Stimulated activated CD8-positive, alpha-beta memory T cell treated with anti-CD3 and anti-CD28 coated beads, Interleukin-15, amount 100 ng/mL, for 24 hours (primary cell): ENCODE measurements around the gene NSD1.
"Not testable (repeated sequence)": the region's sequence is repeated elsewhere in the genome, so short reads cannot be mapped to it uniquely, and the experiment has no call there.

ENCODE experiments used
- DNase-seq: peaks from one replicate; pipeline ENCODE4 v3.0.0-alpha.2; 2020; ENCODE audit warnings: low read depth

NSD1 gene

GRCh38 chr5:177231479-177232250 lies 98.1 kb downstream of the NSD1 start:
- DNase-seq = no peak

GRCh38 chr5:177232358-177232757 lies 98.8 kb downstream of the NSD1 start:
- no peak for DNase-seq

- no peak for DNase-seq
These were observed 99.2 kb downstream of the NSD1 start for GRCh38 chr5:177232761-177233160.

GRCh38 chr5:177233206-177233605 lies 99.6 kb downstream of the NSD1 start:
- no peak for DNase-seq

GRCh38 chr5:177233802-177234201 lies 100.2 kb downstream of the NSD1 start:
- DNase-seq = no peak

- no peak for DNase-seq
These were observed 101.3 kb downstream of the NSD1 start for GRCh38 chr5:177234841-177235240.

GRCh38 chr5:177241768-177242167 lies 108.2 kb downstream of the NSD1 start:
- DNase-seq = no peak

- no peak for DNase-seq
These were observed 108.7 kb downstream of the NSD1 start for GRCh38 chr5:177242304-177242703.

- DNase-seq = no peak
These were observed 116.4 kb downstream of the NSD1 start for GRCh38 chr5:177249761-177250537.

- no peak for DNase-seq
These were observed 119.7 kb downstream of the NSD1 start for GRCh38 chr5:177253252-177253651.

- no peak for DNase-seq
These were observed 122.7 kb downstream of the NSD1 start for GRCh38 chr5:177256296-177256695.

GRCh38 chr5:177258711-177259110 lies 125.1 kb downstream of the NSD1 start:
- DNase-seq = not testable (repeated sequence)

GRCh38 chr5:177260961-177261360 lies 127.4 kb downstream of the NSD1 start:
- no peak for DNase-seq

- no peak for DNase-seq
These were observed 127.9 kb downstream of the NSD1 start for GRCh38 chr5:177261510-177261909.

- DNase-seq = no peak
These were observed 130.6 kb downstream of the NSD1 start for GRCh38 chr5:177264178-177264577.

- DNase-seq = no peak
These were observed 131.8 kb downstream of the NSD1 start for GRCh38 chr5:177265395-177265794.

GRCh38 chr5:177269232-177269895 lies 135.8 kb downstream of the NSD1 start:
- no peak for DNase-seq

GRCh38 chr5:177269976-177270375 lies 136.4 kb downstream of the NSD1 start:
- DNase-seq = no peak

GRCh38 chr5:177270653-177271052 lies 137.1 kb downstream of the NSD1 start:
- no peak for DNase-seq

- no peak for DNase-seq
These were observed 137.5 kb downstream of the NSD1 start for GRCh38 chr5:177271113-177271512.

GRCh38 chr5:177275883-177276282 lies 142.3 kb downstream of the NSD1 start:
- no peak for DNase-seq

- no peak for DNase-seq
These were observed 143.3 kb downstream of the NSD1 start for GRCh38 chr5:177276886-177277285.

GRCh38 chr5:177288191-177288590 lies 154.6 kb downstream of the NSD1 start:
- DNase-seq = no peak
